Measurements from ENCODE around the gene KSR1.
"Not testable (repeated sequence)": the region's sequence is repeated elsewhere in the genome, so short reads cannot be mapped to it uniquely, and the experiment has no call there.

The KSR1 gene

GRCh38 chr17:27494192-27495091 lies 38.2 kb downstream of the KSR1 start:
- peak; percentile 73 for DNase-seq (ENCODE audit: low spot score)

GRCh38 chr17:27495460-27495859 lies 39.2 kb downstream of the KSR1 start:
- DNase-seq (ENCODE audit: low spot score) = no peak

DNA sequence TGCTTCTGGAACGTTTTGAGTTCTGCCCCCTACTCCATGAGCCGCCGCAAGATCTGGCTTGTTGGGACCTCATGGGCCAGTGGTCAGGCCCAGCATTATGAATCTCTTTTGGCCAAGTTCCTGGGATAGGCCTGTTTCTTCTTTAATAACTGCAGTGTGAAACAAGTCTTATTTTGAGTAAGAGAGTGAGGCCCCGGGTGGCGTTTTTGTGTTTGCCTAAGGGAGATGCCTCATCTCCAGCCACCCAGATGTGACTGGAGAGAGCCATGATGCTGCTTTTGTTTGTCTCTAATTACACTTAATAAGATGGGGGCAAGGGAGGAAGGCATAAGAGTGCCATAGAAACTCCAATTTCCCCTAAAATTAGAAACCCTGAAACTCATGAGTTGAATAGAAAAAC lies 39.8 kb downstream of the KSR1 start:
- no peak for DNase-seq (ENCODE audit: low spot score)

DNA sequence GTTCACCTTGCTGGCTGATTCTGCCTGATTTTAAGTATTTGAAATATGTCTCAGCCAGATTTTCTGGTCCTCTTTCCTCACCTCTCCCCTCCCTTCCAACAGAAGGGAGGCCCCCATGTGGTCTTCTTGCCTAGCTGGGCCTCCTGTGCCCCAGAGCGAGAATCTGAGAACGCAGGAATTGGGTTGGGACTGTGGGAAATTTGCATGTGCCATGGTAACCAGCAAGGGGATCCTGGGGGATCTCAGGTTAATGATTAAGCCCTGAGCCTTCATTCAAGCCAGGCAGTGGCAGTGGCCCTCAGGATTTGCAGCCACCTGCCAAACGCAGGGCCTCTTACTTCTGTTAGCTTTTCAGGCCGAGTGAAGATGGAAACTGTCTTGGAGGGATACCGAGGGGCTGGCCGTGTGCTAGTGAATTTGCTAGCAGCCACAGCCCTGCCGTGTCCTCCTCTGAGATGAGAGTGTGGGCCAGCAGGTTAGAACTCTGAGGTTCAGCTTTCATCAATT lies 40.2 kb downstream of the KSR1 start:
- no peak for DNase-seq (ENCODE audit: low spot score)

GRCh38 chr17:27496971-27497370 lies 40.7 kb downstream of the KSR1 start:
- no peak for DNase-seq (ENCODE audit: low spot score)

- DNase-seq (ENCODE audit: low spot score) = no peak
Observed at GRCh38 chr17:27497696-27498095, 41.4 kb downstream of the KSR1 start.

DNA sequence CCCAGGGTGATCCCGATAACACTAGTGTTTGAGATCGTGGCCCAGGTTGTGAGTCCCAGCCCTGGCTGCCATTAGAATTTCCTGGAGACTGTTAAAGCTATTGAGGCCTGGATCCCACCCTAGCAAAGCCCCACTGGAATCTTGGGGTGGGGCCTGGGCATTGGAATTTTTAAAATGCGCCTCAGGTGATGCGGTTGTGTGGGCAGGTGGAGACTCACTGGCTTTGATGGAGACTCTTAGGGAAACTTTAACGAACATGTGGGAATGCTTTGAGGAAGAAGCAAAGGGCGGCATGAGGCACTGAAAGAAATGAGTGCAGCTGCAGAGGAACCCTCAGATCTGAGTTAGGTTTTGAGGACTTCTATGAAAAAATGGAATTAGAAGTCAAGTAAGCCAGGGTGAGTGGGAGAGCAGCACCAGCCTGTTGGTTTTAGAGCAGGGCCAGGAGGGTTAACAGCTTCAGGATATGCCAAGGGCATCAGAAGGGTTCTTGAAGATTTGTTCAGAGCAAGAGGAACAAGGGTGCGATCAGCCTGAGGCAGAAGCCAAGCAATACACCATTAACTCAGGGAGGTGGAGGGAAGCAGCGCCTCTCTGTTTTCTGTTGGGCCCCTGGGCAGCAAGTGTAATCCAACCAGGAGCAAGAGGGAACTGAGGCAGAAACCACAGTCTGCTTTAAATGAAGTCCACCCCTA lies 42.5 kb downstream of the KSR1 start:
- DNase-seq (ENCODE audit: low spot score) = no peak

DNA sequence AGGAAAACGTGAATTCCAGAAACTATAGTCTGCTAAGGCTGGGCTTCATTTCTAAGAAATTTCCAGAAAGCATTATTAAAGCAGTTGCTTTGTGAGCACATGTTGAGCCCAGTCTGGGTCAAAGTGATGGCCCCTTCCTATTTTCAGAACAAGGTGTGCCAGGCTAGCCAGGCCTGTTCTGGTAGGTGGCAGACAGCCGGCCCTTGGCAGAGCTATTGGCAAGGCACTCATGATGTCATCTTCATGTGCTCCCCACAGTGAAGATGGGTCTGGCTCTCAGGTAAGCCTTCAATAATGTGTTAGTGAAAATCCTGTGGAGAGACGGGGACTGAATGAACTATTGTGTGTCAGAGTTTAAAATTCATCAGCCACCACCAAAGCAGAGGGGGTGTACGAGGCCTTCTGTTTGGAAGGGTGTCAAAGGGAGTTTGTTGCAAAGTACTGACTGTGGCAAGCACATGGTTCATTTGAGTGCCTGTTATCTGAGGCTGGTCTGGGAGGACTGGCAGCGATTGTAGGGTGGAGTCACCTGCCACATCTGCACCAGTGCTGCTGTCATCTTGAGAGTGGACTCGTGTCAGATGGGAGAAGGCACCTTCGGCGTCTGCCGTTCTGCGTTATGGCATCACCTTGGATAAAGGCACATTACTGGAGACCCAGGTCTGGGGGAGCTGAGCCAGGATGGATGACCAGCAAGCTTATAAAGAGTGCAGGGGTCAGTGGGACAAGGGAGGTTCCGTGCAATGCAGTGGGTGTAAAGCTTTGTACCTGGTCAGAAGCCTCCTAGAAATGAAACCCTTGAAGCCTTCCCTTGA lies 43.4 kb downstream of the KSR1 start:
- peak; percentile 81 for DNase-seq (ENCODE audit: low spot score)

DNA sequence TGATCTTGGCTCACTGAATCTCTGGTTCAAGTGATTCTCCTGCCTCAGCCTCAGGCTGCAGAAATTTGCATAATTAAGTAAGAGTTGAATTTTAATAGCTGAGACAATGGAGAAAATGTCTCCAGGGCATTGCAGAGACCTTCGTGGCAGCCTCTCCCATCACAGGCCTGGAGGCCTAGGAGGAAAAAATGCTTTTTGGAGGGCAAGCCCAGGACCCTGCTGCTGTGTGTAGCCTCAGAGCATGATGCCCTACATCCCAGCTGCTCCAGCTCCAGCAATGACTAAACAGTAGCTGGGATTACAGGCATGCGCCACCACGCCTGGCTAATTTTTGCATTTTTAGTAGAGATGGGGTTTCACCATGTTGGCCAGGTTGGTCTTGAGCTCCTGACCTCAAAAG lies 45.1 kb downstream of the KSR1 start:
- not testable (repeated sequence) for DNase-seq (ENCODE audit: low spot score)

GRCh38 chr17:27502526-27503324 lies 46.5 kb downstream of the KSR1 start:
- peak; percentile 71 for DNase-seq (ENCODE audit: low spot score)

GRCh38 chr17:27503611-27504010 lies 47.4 kb downstream of the KSR1 start:
- DNase-seq (ENCODE audit: low spot score) = no peak

- DNase-seq (ENCODE audit: low spot score) = no peak
Observed at GRCh38 chr17:27504188-27504995, 48.1 kb downstream of the KSR1 start.

- no peak for DNase-seq (ENCODE audit: low spot score)
Observed at GRCh38 chr17:27506348-27507218, 50.3 kb downstream of the KSR1 start.

- DNase-seq (ENCODE audit: low spot score) = no peak
Observed at GRCh38 chr17:27511168-27511883, 55.1 kb downstream of the KSR1 start.

DNA sequence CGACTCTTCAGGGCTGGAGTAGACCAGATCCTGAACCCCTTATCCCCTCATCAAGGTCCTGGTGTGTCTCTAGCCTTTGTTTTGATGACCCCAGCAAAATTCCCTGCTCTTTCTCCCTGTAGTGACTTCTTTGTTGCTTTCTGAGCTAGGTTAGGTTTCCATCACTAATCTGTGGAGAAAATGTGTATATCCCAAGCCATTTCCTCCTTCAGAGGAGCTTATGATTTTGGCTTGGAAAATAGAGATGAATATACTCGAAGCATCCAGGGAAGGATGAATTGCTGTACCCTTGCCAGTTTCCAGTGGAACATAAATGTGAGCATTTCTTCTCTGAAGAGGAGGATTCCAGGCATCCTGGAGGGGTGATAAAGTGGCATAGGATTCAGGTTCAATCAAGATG lies 55.8 kb downstream of the KSR1 start:
- DNase-seq (ENCODE audit: low spot score) = no peak

DNA sequence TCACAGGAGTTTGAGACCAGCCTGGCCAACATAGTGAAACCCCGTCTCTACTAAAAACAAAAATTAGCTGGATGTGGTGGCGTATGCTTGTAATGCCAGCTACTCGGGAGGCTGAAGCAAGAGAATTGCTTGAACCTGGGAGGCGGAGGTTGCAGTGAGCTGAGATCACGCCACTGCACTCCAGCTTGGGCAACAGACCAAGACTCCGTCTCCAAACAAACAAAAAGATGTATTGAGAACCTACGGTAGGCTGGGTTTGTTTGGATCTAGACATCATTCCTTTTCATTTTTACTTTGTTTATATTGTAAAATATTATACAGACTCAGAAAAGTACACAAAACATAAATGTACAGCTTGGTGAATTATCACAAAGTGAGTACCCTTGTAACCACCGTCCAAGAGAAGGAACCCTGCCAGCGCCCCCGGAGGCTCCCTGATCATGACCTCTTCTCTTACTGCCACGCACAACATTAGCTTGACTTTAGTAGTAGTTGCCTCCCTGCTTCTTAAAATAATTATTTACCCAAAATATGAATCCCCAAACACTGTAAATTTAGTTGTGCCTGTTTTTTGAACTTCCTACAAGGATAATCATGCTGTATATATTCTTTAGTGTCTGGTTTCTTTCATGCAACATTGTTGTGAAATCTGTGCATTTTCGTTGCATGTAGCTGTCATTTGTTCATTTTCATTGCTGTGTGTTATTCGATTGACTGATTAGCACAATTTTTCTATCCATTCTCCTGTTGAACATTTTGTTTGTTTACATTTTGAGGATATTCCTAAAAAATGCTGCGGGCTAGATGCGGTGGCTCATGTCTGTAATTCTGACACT lies 56.5 kb downstream of the KSR1 start:
- no peak for DNase-seq (ENCODE audit: low spot score)

DNA sequence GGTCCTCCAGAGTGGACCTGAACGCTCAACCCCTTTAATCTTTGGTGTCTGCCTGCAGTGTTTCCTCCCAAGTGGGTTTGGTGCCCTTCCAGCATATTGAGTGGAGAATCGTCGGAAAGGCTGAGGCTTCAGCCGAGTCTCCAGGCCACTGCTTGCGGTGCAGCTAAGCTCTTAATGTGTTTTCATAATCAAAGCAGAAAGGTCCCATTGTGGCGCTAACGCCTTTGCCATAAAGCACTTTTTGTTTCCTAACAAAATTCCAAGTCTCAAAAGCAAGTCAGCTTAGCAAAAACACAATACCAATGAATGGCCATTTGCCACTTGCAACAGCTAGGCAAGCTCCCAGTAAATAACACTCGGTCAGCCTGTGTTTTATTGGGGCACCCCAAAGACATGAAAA lies 57.6 kb downstream of the KSR1 start:
- peak; percentile 95 for DNase-seq (ENCODE audit: low spot score)
